Iris pigment epithelial cell (primary cell): ENCODE results near the gene AKT1.

Experiments used
- DNase-seq: peaks from one replicate; pipeline ENCODE4 v3.0.0-alpha.2; 2011; ENCODE audit warnings: low read depth

The AKT1 gene

GRCh38 chr14:104772707-104773504 lies 22.6 kb downstream of the AKT1 start:
- DNase-seq = no peak

GRCh38 chr14:104771918-104772706 lies 23.4 kb downstream of the AKT1 start:
- no peak for DNase-seq

GRCh38 chr14:104771374-104771773 lies 24.2 kb downstream of the AKT1 start:
- no peak for DNase-seq

GRCh38 chr14:104770851-104771272 lies 24.7 kb downstream of the AKT1 start:
- DNase-seq = peak; percentile 32

- DNase-seq = no peak
Observed at GRCh38 chr14:104770072-104770579, 25.4 kb downstream of the AKT1 start.

GRCh38 chr14:104769324-104770071 lies 26.1 kb downstream of the AKT1 start:
- no peak for DNase-seq

- DNase-seq = peak; percentile 67
Observed at GRCh38 chr14:104768437-104769323, 26.9 kb downstream of the AKT1 start.

- no peak for DNase-seq
Observed at GRCh38 chr14:104767634-104767918, 28.0 kb downstream of the AKT1 start.

GRCh38 chr14:104766863-104767633 lies 28.5 kb downstream of the AKT1 start:
- no peak for DNase-seq

- DNase-seq = no peak
Observed at GRCh38 chr14:104766256-104766862, 29.2 kb downstream of the AKT1 start.

GRCh38 chr14:104765517-104765916 lies 30.0 kb downstream of the AKT1 start:
- DNase-seq = no peak

GRCh38 chr14:104758981-104759969 lies 36.3 kb downstream of the AKT1 start:
- no peak for DNase-seq

GRCh38 chr14:104757681-104758392 lies 37.7 kb downstream of the AKT1 start:
- no peak for DNase-seq

GRCh38 chr14:104757238-104757585 lies 38.3 kb downstream of the AKT1 start:
- no peak for DNase-seq

GRCh38 chr14:104756477-104757237 lies 38.9 kb downstream of the AKT1 start:
- DNase-seq = no peak

- no peak for DNase-seq
Observed at GRCh38 chr14:104755621-104756020, 39.9 kb downstream of the AKT1 start.

GRCh38 chr14:104754213-104754851 lies 41.2 kb downstream of the AKT1 start:
- no peak for DNase-seq
